Umbilical cord (tissue), 2 donors: ENCODE data around the gene MAP1B. TPM values are rescaled to one million over a fixed set of nuclear protein-coding genes. Genes with fewer than 3 reads are reported as not detected.
A peak's percentile ranks its signal among the peaks of the same experiment; 100 is the strongest.
"Not testable (repeated sequence)": the region's sequence is repeated elsewhere in the genome, so short reads cannot be mapped to it uniquely, and the experiment has no call there.

ENCODE experiments used
- DNase-seq: peaks from one replicate; pipeline ENCODE4 v3.0.0-alpha.2; 2015; ENCODE audit warnings: low spot score
- total RNA-seq: library from RNA; depleted of rRNA; stranded (reverse); fragments of >200 nt; gene quantifications from one replicate; pipeline ENCODE4 v1.2.3, GENCODE V29; 2014; ENCODE audit warnings: low replicate concordance; ENCODE audit not compliant: insufficient read depth

Gene MAP1B
- 235 TPM for total RNA-seq

DNA sequence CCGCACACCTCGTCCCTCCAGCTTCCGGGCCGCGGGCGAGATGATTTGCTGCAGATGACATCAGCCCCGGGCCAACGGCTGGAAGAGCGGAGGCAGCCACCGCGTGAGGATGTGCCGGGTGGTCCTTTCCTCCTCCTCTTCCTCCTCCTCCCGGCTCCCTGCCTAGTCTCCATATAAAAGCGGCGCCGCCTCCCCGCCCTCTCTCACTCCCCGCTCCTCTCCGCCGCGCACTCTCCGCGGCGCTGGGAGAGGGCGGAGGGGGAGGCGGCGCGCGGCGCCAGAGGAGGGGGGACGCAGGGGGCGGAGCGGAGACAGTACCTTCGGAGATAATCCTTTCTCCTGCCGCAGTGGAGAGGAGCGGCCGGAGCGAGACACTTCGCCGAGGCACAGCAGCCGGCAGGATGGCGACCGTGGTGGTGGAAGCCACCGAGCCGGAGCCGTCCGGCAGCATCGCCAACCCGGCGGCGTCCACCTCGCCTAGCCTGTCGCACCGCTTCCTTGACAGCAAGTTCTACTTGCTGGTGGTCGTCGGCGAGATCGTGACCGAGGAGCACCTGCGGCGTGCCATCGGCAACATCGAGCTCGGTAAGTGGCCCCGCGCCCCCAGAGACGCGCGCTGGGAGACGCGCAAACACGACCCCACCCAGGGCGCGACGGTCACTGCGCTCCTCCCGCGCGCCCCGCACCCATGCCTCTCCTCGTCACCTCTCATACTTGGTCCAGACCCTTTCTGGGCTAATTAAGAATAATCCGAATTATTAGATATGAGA is at the start of gene MAP1B:
TSS of gene MAP1B (plus strand) at position 345 of the 770 bp plus-strand sequence. CDS start at position 402, 57 bp downstream.
- peak; percentile 84 for DNase-seq

- DNase-seq = no peak
Observed at GRCh38 chr5:72057816-72058215, 49.5 kb upstream of the MAP1B start.

- peak; percentile 24 for DNase-seq
Observed at GRCh38 chr5:72063219-72063819, 44.0 kb upstream of the MAP1B start.

GRCh38 chr5:72064801-72065570 is 42.3 kb upstream of the MAP1B start:
- no peak for DNase-seq

GRCh38 chr5:72065751-72066255 is 41.5 kb upstream of the MAP1B start:
- DNase-seq = peak; percentile 88

- DNase-seq = peak; percentile 96
Observed at GRCh38 chr5:72066705-72067107, 40.6 kb upstream of the MAP1B start.

GRCh38 chr5:72067682-72068470 is 39.4 kb upstream of the MAP1B start:
- peak; percentile 89 for DNase-seq

DNA sequence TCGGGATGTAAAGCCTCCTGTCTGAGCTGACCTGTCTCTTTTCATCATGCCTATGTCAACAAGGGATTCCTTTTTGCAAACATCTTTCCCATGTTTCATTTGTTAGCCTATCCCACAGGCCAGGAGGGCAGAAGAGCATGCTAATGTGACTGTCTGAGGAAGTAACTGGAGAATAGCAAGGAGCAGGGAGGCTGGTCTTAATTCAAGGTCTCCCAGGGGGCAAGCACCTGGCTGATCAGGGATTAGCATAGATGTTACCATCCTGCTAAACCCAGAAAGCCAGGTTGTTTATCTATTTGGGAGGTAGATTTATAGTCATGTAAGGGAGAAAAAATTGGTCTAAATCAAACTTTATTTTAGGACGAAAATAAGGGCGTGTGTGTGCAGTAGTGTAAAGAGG is 36.7 kb upstream of the MAP1B start:
- no peak for DNase-seq

- DNase-seq = no peak
Observed at GRCh38 chr5:72071906-72072305, 35.4 kb upstream of the MAP1B start.

DNA sequence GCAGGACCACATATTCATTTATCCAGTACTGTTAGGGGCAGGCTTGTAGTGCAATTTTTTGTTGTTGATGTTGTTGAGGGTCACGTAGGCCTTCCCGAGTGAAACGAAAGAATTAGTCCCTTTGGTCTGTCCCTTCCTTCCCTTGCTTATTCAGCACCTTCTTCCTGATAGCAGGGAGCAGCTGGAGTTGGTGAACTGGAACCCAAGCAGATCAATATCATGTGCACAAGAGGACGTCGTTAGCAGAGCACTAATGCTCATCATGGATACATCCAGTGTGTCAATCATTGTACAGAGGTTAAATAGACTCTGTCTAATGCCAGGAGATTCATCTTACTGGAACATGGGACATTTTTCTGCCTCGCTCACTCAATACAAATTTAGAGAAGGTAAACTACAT is 33.0 kb upstream of the MAP1B start:
- no peak for DNase-seq

DNA sequence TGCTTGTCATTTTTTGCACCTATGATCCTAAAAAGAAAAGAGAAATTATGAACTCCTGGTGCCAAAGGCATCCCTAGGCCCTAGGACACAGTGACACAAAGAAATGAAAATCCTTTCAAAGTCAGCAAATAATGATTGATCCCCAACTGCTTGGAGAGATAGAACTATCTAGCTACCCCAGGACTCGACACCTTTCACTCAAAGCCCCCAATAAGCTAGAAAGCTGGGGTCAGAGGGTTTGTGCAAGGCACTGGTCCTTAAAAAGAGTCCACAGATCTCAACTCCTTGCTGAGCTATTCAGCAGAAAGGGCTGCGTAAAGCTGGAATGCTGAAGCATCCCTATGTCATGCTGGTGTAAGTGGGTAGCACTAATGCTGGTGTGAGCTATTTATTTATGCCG is 31.8 kb upstream of the MAP1B start:
- DNase-seq = no peak

DNA sequence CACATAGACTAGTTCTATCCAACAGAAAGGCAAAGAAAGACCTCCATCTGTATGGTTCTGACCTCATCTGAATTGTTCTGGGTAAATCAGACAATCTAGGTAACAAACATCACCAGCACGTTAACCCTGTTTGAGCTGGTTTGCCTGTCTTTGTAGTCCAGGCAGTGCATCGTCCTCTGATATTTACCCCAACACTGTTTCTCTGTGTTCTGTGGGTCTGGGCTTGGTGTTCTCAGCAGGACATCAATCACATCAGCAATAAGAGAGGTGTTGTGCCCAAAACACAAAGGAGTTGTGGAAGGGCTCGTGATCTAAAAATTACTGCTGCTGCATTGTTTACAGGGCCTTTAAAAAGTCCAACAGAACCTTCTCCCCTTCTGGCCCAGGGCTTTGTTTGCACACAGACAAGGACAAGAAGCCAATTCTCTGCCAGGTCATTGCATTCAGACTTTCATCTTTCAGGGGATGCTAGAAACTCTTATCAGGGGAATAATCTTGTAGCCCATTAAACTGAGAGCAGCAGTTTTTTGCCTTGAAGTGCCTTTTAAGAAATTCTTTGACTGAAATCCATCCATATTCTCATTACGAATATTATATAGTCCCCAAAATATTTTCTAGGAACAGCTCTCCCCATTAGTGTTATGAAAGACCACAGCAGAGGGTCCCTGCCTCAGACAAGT is 30.5 kb upstream of the MAP1B start:
- no peak for DNase-seq

- no peak for DNase-seq
Observed at GRCh38 chr5:72077390-72077789, 29.9 kb upstream of the MAP1B start.

DNA sequence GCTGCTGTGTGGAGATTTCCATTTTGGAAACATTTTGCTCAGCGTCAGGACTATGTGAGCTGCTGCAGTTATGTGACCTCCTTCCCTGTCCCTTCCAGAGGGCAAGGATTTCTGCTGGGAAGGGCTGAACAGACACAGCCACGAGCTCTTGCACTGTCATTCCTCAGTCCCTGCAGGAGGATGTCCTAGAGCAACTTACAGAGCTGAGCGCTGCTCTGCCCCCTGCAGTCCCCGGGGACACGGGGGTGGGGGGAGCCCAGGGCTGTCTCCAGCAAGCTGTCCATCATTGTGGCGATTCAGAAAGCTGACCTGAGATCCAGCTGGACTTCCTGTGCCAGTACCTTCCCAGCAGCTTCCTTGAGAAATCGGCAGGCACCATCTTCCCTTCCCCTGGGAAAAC is 28.0 kb upstream of the MAP1B start:
- DNase-seq = no peak

GRCh38 chr5:72082048-72082447 is 25.2 kb upstream of the MAP1B start:
- no peak for DNase-seq

GRCh38 chr5:72084876-72085275 is 22.4 kb upstream of the MAP1B start:
- DNase-seq = no peak

DNA sequence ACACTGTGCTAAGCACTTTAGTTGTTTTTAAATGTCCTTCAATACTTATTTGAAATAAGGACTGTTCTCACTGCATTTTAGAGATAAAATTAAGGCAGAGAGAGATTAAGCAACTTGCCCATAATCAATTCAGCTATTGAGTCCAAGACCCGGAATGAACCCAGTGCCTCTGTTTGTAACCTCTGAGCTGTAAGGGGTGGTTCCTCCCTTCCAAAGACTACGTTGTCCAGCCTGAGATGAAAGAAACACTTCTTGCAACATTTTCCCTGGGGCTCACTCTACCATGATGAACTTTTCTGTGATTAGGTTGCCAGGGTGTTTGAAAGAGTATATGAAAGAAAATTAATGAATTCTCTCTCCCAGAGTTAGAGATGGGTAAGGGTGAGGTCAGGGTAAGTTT is 22.0 kb upstream of the MAP1B start:
- no peak for DNase-seq

DNA sequence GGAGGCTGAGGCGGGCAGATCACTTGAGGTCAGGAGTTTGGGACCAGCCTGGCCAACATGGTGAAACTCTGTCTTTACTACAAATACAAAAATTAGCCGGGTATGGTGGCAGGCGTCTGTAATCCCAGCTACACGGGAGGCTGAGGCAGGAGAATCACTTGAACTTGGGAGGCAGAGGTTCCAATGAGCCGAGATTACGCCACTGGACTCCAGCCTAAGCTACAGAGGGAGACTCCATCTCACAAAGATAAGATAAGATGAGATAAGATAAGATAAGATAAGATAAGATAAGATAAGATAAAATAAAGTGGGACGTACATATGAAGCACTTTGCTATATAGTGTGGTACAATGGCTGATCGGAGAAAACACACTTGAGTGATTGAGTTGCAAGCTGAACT is 17.6 kb upstream of the MAP1B start:
- DNase-seq = not testable (repeated sequence)

GRCh38 chr5:72092074-72092473 is 15.2 kb upstream of the MAP1B start:
- DNase-seq = no peak

GRCh38 chr5:72093217-72093616 is 14.1 kb upstream of the MAP1B start:
- no peak for DNase-seq

GRCh38 chr5:72093824-72094223 is 13.5 kb upstream of the MAP1B start:
- no peak for DNase-seq
